H1 (cell line): ENCODE results near the gene SRPRB.

Experiments used
- BRCA1 ChIP-seq: IDR thresholded peaks from 2 replicates; pipeline ENCODE4 v1.6.1; 2012; ENCODE audit warnings: low read depth, low read length, improper control_type of control experiment
- CTCF ChIP-seq, 3 experiments: IDR thresholded peaks; 1 replicate in 2 of 3; 2 replicates in 1 of 3; pipeline versions ENCODE4 v1.5.1 to v1.6.1; 2011; ENCODE audit warnings: low read length in 3 of 3, mild to moderate bottlenecking in 3 of 3, inconsistent platforms in 2 of 3, low read depth in 1 of 3, moderate library complexity in 1 of 3; ENCODE audit not compliant: insufficient read depth in 1 of 3; ENCODE audit errors: control extremely low read depth in 1 of 3
- EP300 ChIP-seq, 2 experiments: IDR thresholded peaks; 1 replicate in 1 of 2; 2 replicates in 1 of 2; pipeline ENCODE4 v1.6.1; 2011 to 2012; ENCODE audit warnings: low read depth in 2 of 2, low read length in 2 of 2, mild to moderate bottlenecking in 2 of 2, borderline replicate concordance in 1 of 2, inconsistent platforms in 1 of 2, moderate library complexity in 1 of 2
- EZH2 ChIP-seq: fragments of 200-600 bp; sonication (generic); IDR thresholded peaks from 2 replicates; pipeline ENCODE4 v1.7.1; 2012; ENCODE audit warnings: low read depth, mild to moderate bottlenecking, moderate library complexity, low read length, inconsistent platforms; ENCODE audit not compliant: severe bottlenecking
- JUN ChIP-seq: IDR thresholded peaks from 2 replicates; pipeline ENCODE4 v1.6.1; 2011; ENCODE audit warnings: low read depth, mild to moderate bottlenecking, improper control_type of control experiment, low read length
- POLR2A ChIP-seq, 2 experiments: IDR thresholded peaks; 1 replicate in 1 of 2; 2 replicates in 1 of 2; pipeline ENCODE4 v1.6.1; 2011; ENCODE audit warnings: low read depth in 2 of 2, low read length in 2 of 2, mild to moderate bottlenecking in 2 of 2; ENCODE audit errors: control extremely low read depth in 1 of 2
- SRF ChIP-seq: IDR thresholded peaks from 2 replicates; pipeline ENCODE4 v1.6.1; 2011; ENCODE audit warnings: mild to moderate bottlenecking, low read depth, low read length, moderate library complexity

DNA sequence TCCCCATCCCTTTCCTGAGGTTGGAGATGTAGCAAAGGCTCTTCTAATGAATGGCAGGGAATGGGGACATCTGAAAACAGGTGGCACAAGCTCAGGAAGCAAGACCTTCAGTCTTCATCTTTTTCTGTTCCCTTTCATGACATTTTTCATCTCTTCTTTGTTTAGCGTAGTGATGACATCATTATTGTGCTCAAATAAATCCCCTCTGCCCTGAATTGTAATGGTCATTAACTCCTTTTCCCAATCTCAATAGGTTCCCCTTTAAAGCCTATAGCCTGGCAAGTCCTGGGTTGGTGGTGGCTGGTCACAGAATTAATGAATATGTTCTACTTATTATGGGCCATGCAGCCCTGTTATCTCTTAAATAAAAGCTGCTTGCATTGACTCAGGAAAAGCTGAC lies 38.0 kb upstream of the SRPRB start:
- TF ChIP-seq SRF = no peak
- no peak for TF ChIP-seq JUN
- TF ChIP-seq CTCF (IDR thresholded peaks at IDR 0.05; ENCODE audit: control extremely low read depth in 1 of 3, insufficient read depth in 1 of 3, low read depth in 1 of 3, low read length in 3 of 3) = no peak
- no peak for TF ChIP-seq POLR2A (IDR thresholded peaks at IDR 0.05; ENCODE audit: control extremely low read depth in 1 of 2, low read depth in 2 of 2, low read length in 2 of 2)
- TF ChIP-seq EP300 (IDR thresholded peaks at IDR 0.05; ENCODE audit: borderline replicate concordance in 1 of 2, low read depth in 2 of 2, low read length in 2 of 2) = no peak
- TF ChIP-seq BRCA1 = no peak
- no peak for TF ChIP-seq EZH2
